Endothelial cell of umbilical vein (primary cell): ENCODE measurements around the gene SLC25A18. TPM values are rescaled to one million over a fixed set of nuclear protein-coding genes. Genes with fewer than 3 reads are reported as not detected.

Experiments
- BruUV-seq: library from RNA; stranded (reverse); fragments of 400-500 nt; replicated peaks from 2 replicates; lab custom pipeline; 2021; lab: Mats Ljungman, UMichigan
- CTCF ChIA-PET: fragments of 300-600, 350-600 bp; sonication (Branson Sonifier 250); formaldehyde crosslinking; loops from one replicate; lab custom pipeline; 2021; ENCODE audit warnings: antibody characterized with exemption, inconsistent platforms; lab: Charles Lee
- POLR2A ChIA-PET: fragments of 300-600, 350-600 bp; sonication (Branson Sonifier 250); formaldehyde crosslinking; loops from one replicate; lab custom pipeline; 2021; ENCODE audit warnings: antibody characterized with exemption, inconsistent platforms; lab: Charles Lee
- DNase-seq: peaks from one replicate; pipeline ENCODE4 v3.0.0-alpha.2; 2011; ENCODE audit warnings: low read depth, low spot score
- FAIRE-seq: peaks from 2 replicates; lab custom pipeline; 2011; peaks lifted over from hg19 to GRCh38; lab: Jason Lieb, UNC
- H2AFZ ChIP-seq: 2 replicates; pipeline ENCODE4 v1.6.0; 2012; ENCODE audit warnings: low read depth, low read length, control low read depth, inconsistent platforms
- H3K27ac ChIP-seq: 2 replicates; pipeline ENCODE4 v1.5.1; 2011; ENCODE audit warnings: low read depth, mild to moderate bottlenecking, control low read depth, low read length, moderate library complexity; ENCODE audit not compliant: insufficient read depth
- H3K27me3 ChIP-seq, 2 experiments: 2 replicates each; pipeline versions ENCODE4 v1.6.0 to v1.6.1; 2011; ENCODE audit warnings: low read length in 2 of 2, mixed read lengths in 1 of 2; ENCODE audit not compliant: control insufficient read depth in 2 of 2, insufficient read depth in 2 of 2
- H3K36me3 ChIP-seq, 2 experiments: 2 replicates in 1 of 2; 3 replicates in 1 of 2; pipeline ENCODE4 v1.5.1; 2011; ENCODE audit warnings: low read length in 2 of 2, mild to moderate bottlenecking in 1 of 2, moderate library complexity in 1 of 2; ENCODE audit not compliant: control insufficient read depth in 2 of 2, insufficient read depth in 2 of 2; ENCODE audit errors: extremely low read depth in 1 of 2
- H3K4me1 ChIP-seq: 3 replicates; pipeline ENCODE4 v1.5.1; 2011; ENCODE audit warnings: mild to moderate bottlenecking, low read length; ENCODE audit not compliant: control insufficient read depth, insufficient read depth; ENCODE audit errors: extremely low read depth
- H3K4me2 ChIP-seq: 2 replicates; pipeline ENCODE4 v1.6.1; 2011; ENCODE audit warnings: low read length, control low read depth, mixed read lengths; ENCODE audit not compliant: insufficient read depth
- H3K4me3 ChIP-seq, 3 experiments: fragments of 200-600 bp in 1 of 3; sonication (generic), shearing (Covaris generic) in 1 of 3; replicated peaks in 1 of 3; 2 replicates each; pipeline ENCODE4 v1.5.1; 2011 to 2016; ENCODE audit warnings: control low read depth in 3 of 3, low read length in 3 of 3, mild to moderate bottlenecking in 2 of 3, inconsistent platforms in 1 of 3, low read depth in 1 of 3, moderate library complexity in 1 of 3; ENCODE audit not compliant: insufficient read depth in 1 of 3
- H3K79me2 ChIP-seq: 2 replicates; pipeline ENCODE4 v1.6.0; 2012; ENCODE audit warnings: low read length, inconsistent platforms; ENCODE audit not compliant: control insufficient read depth, insufficient read depth
- H3K9ac ChIP-seq: replicated peaks from 2 replicates; pipeline ENCODE3; 2011; ENCODE audit warnings: low read length, control low read depth; ENCODE audit not compliant: insufficient read depth; ENCODE audit errors: extremely low read depth
- H3K9me1 ChIP-seq: replicated peaks from 3 replicates; pipeline ENCODE4 v1.6.0; 2011; ENCODE audit warnings: mild to moderate bottlenecking, low read length; ENCODE audit not compliant: control insufficient read depth, insufficient read depth; ENCODE audit errors: extremely low read depth
- H3K9me3 ChIP-seq: replicated peaks from 2 replicates; pipeline ENCODE4 v1.5.1; 2012; ENCODE audit warnings: low read length, inconsistent platforms; ENCODE audit not compliant: control insufficient read depth, insufficient read depth
- H4K20me1 ChIP-seq: replicated peaks from 2 replicates; pipeline ENCODE3; 2011; ENCODE audit warnings: mild to moderate bottlenecking, low read length; ENCODE audit not compliant: control insufficient read depth, insufficient read depth; ENCODE audit errors: extremely low read depth
- CTCF ChIP-seq, 2 donors: IDR thresholded peaks; 1 replicate in 1 of 2; 2 replicates in 1 of 2; pipeline ENCODE4 v1.5.1; 2011; ENCODE audit warnings: low read length in 2 of 2, mild to moderate bottlenecking in 2 of 2, moderate library complexity in 2 of 2, control low read depth in 1 of 2, inconsistent platforms in 1 of 2, low read depth in 1 of 2; ENCODE audit not compliant: insufficient read depth in 1 of 2; ENCODE audit errors: extremely low read depth in 1 of 2
- EZH2 ChIP-seq: IDR thresholded peaks from 2 replicates; pipeline ENCODE4 v1.6.1; 2012; ENCODE audit warnings: borderline replicate concordance, low read depth, mild to moderate bottlenecking, moderate library complexity, low read length, inconsistent platforms; ENCODE audit not compliant: severe bottlenecking
- FOS ChIP-seq: IDR thresholded peaks from 2 replicates; pipeline ENCODE4 v1.6.1; 2011; ENCODE audit warnings: mild to moderate bottlenecking, low read length, moderate library complexity, borderline replicate concordance; ENCODE audit not compliant: insufficient read depth
- GATA2 ChIP-seq: IDR thresholded peaks from 2 replicates; pipeline ENCODE4 v1.7.0; 2011; ENCODE audit warnings: low read depth, mild to moderate bottlenecking, moderate library complexity, mixed read lengths, low read length; ENCODE audit not compliant: insufficient read length, insufficient read depth
- JUN ChIP-seq: IDR thresholded peaks from 2 replicates; pipeline ENCODE4 v1.6.1; 2011; ENCODE audit warnings: borderline replicate concordance, low read depth; ENCODE audit not compliant: insufficient read length, insufficient read depth
- MAX ChIP-seq: IDR thresholded peaks from 2 replicates; pipeline ENCODE4 v1.6.1; 2011; ENCODE audit not compliant: insufficient read depth, insufficient read length
- MYC ChIP-seq: IDR thresholded peaks from one replicate; pipeline ENCODE4 v1.6.1; 2011; ENCODE audit warnings: mild to moderate bottlenecking, low read depth, low read length
- POLR2A ChIP-seq: IDR thresholded peaks from 2 replicates; pipeline ENCODE4 v1.6.1; 2012; ENCODE audit warnings: low read depth, mild to moderate bottlenecking, control low read depth, low read length
- POLR2AphosphoS5 ChIP-seq: IDR thresholded peaks from 2 replicates; pipeline ENCODE4 v1.6.1; 2012; ENCODE audit warnings: low read depth, mild to moderate bottlenecking, control low read depth, low read length, moderate library complexity; ENCODE audit not compliant: insufficient read depth
- dilution Hi-C: fragments of 300-500 bp; cut with MboI; formaldehyde crosslinking; loops from one replicate; pipeline ENCODE4 v1.15.0; 2019; ENCODE audit warnings: low sequenced_read_pairs; ENCODE audit not compliant: extremely low pct_ligation_motif_present
- intact Hi-C: fragments of 100-400 bp; cut with micrococcal nuclease; formaldehyde crosslinking; loops from one replicate; pipeline ENCODE4 v1.10.0; 2022
- polyA plus RNA-seq, 4 experiments: library from polyadenylated mRNA; depleted of rRNA in 3 of 4; stranded (reverse) in 3 of 4; unstranded in 1 of 4; fragments of >200 nt; gene quantifications; 2 replicates each; pipeline versions ENCODE4 v1.2.1 to v1.2.3, GENCODE V29; 2011 to 2012; ENCODE audit warnings: missing spikeins in 1 of 4
- total RNA-seq: library from RNA; stranded (reverse); gene quantifications from 2 replicates; pipeline ENCODE4 v1.2.3, GENCODE V29; 2021

The SLC25A18 gene
- total and polyA plus RNA-seq, 2 donors (not counting 3 experiments of a cell fraction or from before 2014, with no cell fraction given) = not detected

GRCh38 chr22:17633998-17634323 is 70.7 kb downstream of the SLC25A18 start:
- FAIRE-seq = no peak
- Histone ChIP-seq H3K9me3 (no peaks in the 10 kb centered on the region), H3K4me3 (no peak overlapping the region), H3K27ac (no peak overlapping the region), H3K9ac (no peak overlapping the region), H4K20me1 (no peaks in the 10 kb centered on the region), H3K36me3 (no peaks in the 10 kb centered on the region), H3K27me3 (no peaks in the 10 kb centered on the region), H3K79me2 (no peaks in the 10 kb centered on the region), H3K9me1 (no peaks in the 10 kb centered on the region), H3K4me2 (no peak overlapping the region), H2AFZ (no peak overlapping the region), H3K4me1 (peaks cover 16% of the 10 kb centered on the region)
- intact Hi-C loops (loop anchor here (10.0 kb wide), 2 partner anchors 141 to 441 kb away; partner anchors contain the start of genes BID and PEX26), dilution Hi-C loops (no loop called here)
- POLR2A ChIA-PET = no interaction called here
- CTCF ChIA-PET = no interaction called here
- DNase-seq = no peak
- TF ChIP-seq MAX = no peak
- TF ChIP-seq CTCF (IDR thresholded peaks at IDR 0.05; ENCODE audit: extremely low read depth in 1 of 2, insufficient read depth in 1 of 2, low read depth in 1 of 2, low read length in 2 of 2) = no peak
- no peak for TF ChIP-seq MYC
- no peak for TF ChIP-seq EZH2
- no peak for TF ChIP-seq POLR2AphosphoS5
- no peak for TF ChIP-seq POLR2A
- TF ChIP-seq FOS = no peak
- TF ChIP-seq GATA2 = no peak
- TF ChIP-seq JUN = no peak
- no TSS peak for BruUV-seq
